ENCODE results near the gene LAPTM5.

GRCh38 chr1:30803562-30803961, 46.0 kb upstream of the LAPTM5 start:
- TF ChIP-seq CTCF (IDR thresholded peaks at IDR 0.05; ENCODE audit: low read depth, low read length, missing input control) (no peak), REST (IDR thresholded peaks at IDR 0.05) (no peak)
